NB4 (cell line): Measurements from ENCODE around the gene PCGF3.

Source experiments
- MYC ChIP-seq: IDR thresholded peaks from 2 replicates; pipeline ENCODE4 v1.6.1; 2011; ENCODE audit warnings: low read depth, low read length
- POLR2A ChIP-seq: IDR thresholded peaks from 2 replicates; pipeline ENCODE4 v1.6.1; 2011; ENCODE audit warnings: mild to moderate bottlenecking; ENCODE audit not compliant: insufficient read length; ENCODE audit errors: extremely low read depth
- TF ChIP-seq, protein P1 (sequence below): IDR thresholded peaks from 2 replicates; pipeline ENCODE4 v1.6.1; 2011; ENCODE audit warnings: low read depth, low read length
- TF ChIP-seq, protein P2 (sequence below): IDR thresholded peaks from one replicate; pipeline ENCODE4 v1.5.1; 2012; ENCODE audit warnings: low read depth, low read length

DNA sequence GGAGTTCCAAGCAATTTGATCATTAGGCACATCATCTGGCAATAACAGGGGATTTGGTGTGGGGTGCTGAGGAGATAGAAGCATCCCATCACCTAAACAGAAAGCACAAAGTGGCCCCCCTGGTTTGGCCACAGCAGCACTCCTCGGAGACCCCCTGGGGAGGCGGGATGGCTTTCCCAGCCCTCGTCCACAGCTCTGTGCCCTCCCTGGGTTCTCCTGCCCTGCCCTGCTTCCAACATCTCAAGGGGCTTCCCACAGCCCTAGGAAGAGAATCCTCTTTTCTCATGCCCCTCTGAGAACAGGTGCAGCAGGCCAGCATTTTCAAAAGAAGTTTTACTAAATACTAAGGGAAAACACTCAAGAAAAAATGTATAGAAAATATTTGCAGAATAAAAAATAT, 44.4 kb upstream of the PCGF3 start:
- TF ChIP-seq POLR2A (no peak), MYC (no peak)
- TF ChIP-seq, protein P1, sequence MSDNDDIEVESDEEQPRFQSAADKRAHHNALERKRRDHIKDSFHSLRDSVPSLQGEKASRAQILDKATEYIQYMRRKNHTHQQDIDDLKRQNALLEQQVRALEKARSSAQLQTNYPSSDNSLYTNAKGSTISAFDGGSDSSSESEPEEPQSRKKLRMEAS, result no peak
- TF ChIP-seq, protein P2, sequence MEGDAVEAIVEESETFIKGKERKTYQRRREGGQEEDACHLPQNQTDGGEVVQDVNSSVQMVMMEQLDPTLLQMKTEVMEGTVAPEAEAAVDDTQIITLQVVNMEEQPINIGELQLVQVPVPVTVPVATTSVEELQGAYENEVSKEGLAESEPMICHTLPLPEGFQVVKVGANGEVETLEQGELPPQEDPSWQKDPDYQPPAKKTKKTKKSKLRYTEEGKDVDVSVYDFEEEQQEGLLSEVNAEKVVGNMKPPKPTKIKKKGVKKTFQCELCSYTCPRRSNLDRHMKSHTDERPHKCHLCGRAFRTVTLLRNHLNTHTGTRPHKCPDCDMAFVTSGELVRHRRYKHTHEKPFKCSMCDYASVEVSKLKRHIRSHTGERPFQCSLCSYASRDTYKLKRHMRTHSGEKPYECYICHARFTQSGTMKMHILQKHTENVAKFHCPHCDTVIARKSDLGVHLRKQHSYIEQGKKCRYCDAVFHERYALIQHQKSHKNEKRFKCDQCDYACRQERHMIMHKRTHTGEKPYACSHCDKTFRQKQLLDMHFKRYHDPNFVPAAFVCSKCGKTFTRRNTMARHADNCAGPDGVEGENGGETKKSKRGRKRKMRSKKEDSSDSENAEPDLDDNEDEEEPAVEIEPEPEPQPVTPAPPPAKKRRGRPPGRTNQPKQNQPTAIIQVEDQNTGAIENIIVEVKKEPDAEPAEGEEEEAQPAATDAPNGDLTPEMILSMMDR, result no peak
